Stomach (tissue), 4 donors: ENCODE measurements around the gene SCTR.

ENCODE experiments used
- CTCF ChIP-seq, 7 experiments: fragments of 450-650 bp in 4 of 7; fragments of 200-600 bp in 3 of 7; sonication (generic) in 3 of 7; IDR thresholded peaks; one replicate each; pipeline ENCODE4 v1.5.1; 2016 to 2019; ENCODE audit warnings: antibody characterized with exemption in 7 of 7, control low read depth in 2 of 7, mild to moderate bottlenecking in 1 of 7
- EP300 ChIP-seq: sonication (generic); formaldehyde crosslinking; IDR thresholded peaks from one replicate; pipeline ENCODE4 v1.6.1; 2017; ENCODE audit warnings: antibody characterized with exemption

GRCh38 chr2:119434664-119435063, 89.6 kb downstream of the SCTR start:
- TF ChIP-seq CTCF (IDR thresholded peaks at IDR 0.05) = no peak
- TF ChIP-seq EP300 = no peak
